HG03558 (cell line): Measurements from ENCODE around the gene TP53TG5.

Experiments
- ATAC-seq: cut with Tn5 transposase; IDR thresholded peaks from one replicate; pipeline ENCODE4 v1.9.1; 2021; ENCODE audit warnings: moderate number of reproducible peaks; ENCODE audit not compliant: unreplicated experiment; ENCODE audit errors: extremely low read depth

TP53TG5 gene

GRCh38 chr20:45406260-45407066 is 28.3 kb upstream of the TP53TG5 start:
- ATAC-seq, result no peak

GRCh38 chr20:45405571-45406259 is 27.6 kb upstream of the TP53TG5 start:
- ATAC-seq, result no peak

GRCh38 chr20:45404438-45404837 is 26.3 kb upstream of the TP53TG5 start:
- ATAC-seq, result no peak

- no peak for ATAC-seq
Measured at GRCh38 chr20:45402946-45403345, 24.8 kb upstream of the TP53TG5 start.

DNA sequence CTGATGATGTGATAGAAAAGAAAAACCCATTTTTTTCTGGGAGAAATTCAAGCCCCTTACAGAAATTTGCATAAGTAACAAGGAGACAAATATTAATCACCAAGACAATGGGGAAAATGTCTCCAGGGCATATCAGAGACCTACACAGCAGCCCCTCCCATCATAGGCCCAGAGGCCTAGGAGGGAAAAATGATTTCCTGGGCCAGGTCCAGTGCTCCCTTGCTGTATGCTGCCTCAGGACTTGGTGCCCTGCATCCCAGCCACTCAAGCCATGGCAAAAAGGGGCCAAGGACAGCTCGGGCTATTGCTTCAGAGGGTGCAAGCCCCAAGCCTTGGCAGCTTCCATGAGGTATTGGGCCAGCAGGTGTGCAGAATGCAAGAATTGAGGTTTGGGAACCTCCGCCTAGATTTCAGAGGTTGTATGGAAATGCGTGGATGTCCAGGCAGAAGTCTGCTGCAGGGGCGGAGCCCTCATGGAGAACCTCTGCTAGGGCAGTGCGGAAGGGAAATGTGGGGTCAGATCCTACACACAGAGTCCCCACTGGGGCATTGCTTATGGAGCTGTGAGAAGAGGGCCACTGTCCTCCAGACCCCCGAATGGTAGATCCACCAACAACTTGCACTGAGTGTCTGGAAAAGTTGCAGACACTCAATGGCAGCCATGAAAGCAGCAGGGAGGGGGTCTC is 22.4 kb upstream of the TP53TG5 start:
- no peak for ATAC-seq

- ATAC-seq, result no peak
Measured at GRCh38 chr20:45399018-45399417, 20.9 kb upstream of the TP53TG5 start.

DNA sequence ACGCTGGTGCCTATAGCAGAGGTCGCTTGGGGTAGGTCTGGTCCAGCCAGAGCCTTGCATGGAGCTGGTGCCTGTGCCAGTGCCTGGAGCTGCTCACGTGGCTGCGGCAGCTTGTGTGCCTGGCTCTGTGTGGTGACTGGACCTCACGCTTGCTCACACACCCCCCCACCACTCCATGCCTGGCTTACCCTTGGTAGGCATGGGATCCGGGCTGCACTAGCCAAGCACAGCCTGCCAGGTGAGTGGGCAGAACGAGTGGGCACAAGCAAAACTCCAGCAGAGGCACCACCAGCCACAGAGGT is 16.9 kb upstream of the TP53TG5 start:
- no peak for ATAC-seq

- ATAC-seq, result no peak
Measured at GRCh38 chr20:45394221-45395113, 16.3 kb upstream of the TP53TG5 start.

DNA sequence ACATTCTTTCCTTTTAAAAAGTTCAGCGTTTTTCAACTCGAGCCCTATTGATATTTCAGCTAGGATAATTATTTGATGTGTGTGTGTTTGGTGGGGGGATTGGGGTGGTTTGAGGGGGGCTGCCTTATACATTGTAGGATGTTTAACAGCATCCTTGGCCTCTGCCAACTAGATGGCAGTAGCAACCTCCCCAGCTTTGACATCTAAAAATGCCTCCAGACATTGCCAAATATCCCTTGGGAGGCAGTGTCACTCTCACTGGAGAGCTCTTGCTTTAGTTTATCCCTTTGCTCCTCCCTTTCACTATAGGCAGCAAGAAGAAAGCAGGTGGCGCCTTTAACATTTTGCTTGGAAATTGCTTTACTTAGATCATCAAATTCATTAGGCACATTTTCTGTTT is 14.6 kb upstream of the TP53TG5 start:
- ATAC-seq, result no peak

DNA sequence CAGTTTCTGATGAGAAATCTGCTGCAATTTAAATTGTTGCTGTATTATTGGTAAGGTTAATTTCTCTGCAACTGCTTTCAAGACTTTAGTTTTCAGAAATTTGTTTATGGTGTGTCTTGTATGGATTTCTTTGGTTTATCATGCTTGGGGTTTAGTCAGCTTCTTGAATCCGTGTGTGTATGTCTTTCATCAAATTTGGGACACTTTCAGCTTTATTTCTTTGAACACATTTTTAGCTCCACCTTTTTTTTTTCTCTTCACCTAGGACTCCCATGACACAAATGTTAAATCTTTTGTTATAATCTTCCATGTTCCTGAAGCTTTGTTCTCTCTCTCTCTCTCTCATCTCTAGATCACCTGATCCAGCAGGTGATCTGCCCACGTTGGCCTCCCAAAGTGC is 13.4 kb upstream of the TP53TG5 start:
- no peak for ATAC-seq

GRCh38 chr20:45390931-45391330 is 12.8 kb upstream of the TP53TG5 start:
- ATAC-seq, result no peak

- no peak for ATAC-seq
Measured at GRCh38 chr20:45387274-45387673, 9.1 kb upstream of the TP53TG5 start.

DNA sequence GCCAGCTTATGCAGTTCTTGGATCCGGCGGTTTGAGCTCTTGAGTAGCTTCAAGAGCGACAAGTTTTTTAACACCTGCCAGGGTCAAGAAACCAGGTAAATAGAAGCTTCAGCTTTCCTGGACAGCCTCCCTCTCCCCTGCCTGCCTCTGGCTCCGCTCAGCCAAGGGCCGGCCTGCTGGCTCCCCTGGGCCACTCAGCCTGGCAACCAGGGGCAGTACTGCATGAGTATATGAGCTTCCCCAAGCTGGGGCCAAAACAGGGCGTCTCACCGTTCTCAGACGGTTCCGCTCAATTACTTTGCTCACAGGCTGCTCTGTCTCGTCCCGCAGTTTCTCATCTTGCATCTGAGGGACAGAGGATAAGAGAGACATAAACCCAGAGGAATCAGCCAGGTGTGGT is 856 bp downstream of the TP53TG5 start:
- no peak for ATAC-seq

- ATAC-seq, result no peak
Measured at GRCh38 chr20:45374966-45375365, 3.2 kb downstream of the TP53TG5 start.

DNA sequence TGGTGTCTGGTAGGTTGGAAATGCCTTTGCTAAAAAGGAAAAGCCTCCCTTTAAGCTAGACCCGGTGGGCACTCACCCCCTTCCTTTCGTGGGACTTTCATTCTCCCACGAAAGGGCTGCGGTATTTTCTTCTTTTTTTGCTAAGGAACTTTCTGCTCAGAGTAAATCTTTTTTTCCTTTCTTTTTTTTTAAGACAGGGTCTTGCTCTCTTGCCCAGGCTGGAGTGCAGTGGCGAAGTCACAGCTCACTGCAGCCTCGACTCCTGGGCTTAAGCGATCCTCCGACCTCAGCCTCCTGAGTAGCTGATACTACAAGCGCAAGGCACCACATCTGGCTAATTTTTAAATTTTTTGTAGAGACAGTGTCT is 4.0 kb downstream of the TP53TG5 start:
- ATAC-seq, result no peak

- ATAC-seq, result no peak
Measured at GRCh38 chr20:45373353-45374100, 4.6 kb downstream of the TP53TG5 start.

- no peak for ATAC-seq
Measured at GRCh38 chr20:45372646-45373352, 5.3 kb downstream of the TP53TG5 start.

- no peak for ATAC-seq
Measured at GRCh38 chr20:45372241-45372640, 5.9 kb downstream of the TP53TG5 start.

DNA sequence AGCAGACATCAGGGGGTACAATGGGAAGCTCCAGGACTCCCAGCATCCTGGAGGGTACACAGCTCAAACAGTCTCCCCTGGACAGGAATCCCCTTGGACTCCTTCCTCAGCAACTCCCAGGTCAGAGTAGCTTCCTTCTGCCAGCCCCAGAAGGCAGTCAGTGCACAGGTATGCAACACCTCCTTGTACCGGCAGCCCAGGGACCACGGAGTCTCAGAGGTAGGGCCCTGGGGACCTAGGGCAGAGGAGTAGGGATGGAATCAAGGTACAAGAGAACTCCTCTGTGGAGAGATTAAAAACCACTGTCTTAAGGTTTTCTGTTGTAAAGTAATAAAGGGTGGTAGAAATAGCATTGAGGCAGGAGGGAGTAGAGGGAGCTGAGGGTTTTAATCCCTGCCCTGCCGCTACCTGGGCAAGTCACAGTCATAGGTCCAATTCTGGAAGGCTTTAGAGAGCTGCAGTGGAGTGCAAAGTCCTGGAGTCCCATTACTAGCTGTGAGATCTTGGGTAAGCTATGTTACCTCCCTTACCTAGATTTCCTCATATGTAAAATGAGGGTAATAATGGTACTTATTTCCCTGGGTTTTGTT is 7.5 kb downstream of the TP53TG5 start:
- ATAC-seq, result no peak
